Measurements from ENCODE around the gene GALNT1.
"Not testable (repeated sequence)": the region's sequence is repeated elsewhere in the genome, so short reads cannot be mapped to it uniquely, and the experiment has no call there.

GALNT1 gene
- total RNA-seq = 133 to 362 (median 215) reads per million in 17 experiments

GRCh38 chr18:35581546-35581897 is at the start of gene GALNT1:
Gene GALNT1, plus strand, starts transcription at chr18:35581740. Its CDS starts 72,923 bp downstream, at chr18:35654663.
- DNase-seq = peak; percentile 19 to 76 (median 53)

- no peak for DNase-seq
Measured at GRCh38 chr18:35533916-35534405, 47.6 kb upstream of the GALNT1 start.

GRCh38 chr18:35535297-35535696 is 46.2 kb upstream of the GALNT1 start:
- DNase-seq = no peak

GRCh38 chr18:35542356-35542755 is 39.2 kb upstream of the GALNT1 start:
- DNase-seq = no peak

GRCh38 chr18:35547008-35547605 is 34.4 kb upstream of the GALNT1 start:
- DNase-seq = no peak

- peak in 2 of 4 experiments; percentile 7 to 8 for DNase-seq
Measured at GRCh38 chr18:35549564-35549963, 32.0 kb upstream of the GALNT1 start.

- no peak for DNase-seq
Measured at GRCh38 chr18:35553300-35553699, 28.2 kb upstream of the GALNT1 start.

GRCh38 chr18:35555538-35555937 is 26.0 kb upstream of the GALNT1 start:
- not testable (repeated sequence) for DNase-seq

- DNase-seq = no peak
Measured at GRCh38 chr18:35559867-35560266, 21.7 kb upstream of the GALNT1 start.

- peak in 2 of 4 experiments; percentile 22 to 39 for DNase-seq
Measured at GRCh38 chr18:35564795-35565453, 16.6 kb upstream of the GALNT1 start.

GRCh38 chr18:35566019-35566418 is 15.5 kb upstream of the GALNT1 start:
- no peak for DNase-seq

GRCh38 chr18:35570182-35570581 is 11.4 kb upstream of the GALNT1 start:
- no peak for DNase-seq

- DNase-seq = no peak
Measured at GRCh38 chr18:35571138-35571537, 10.4 kb upstream of the GALNT1 start.

GRCh38 chr18:35572644-35573043 is 8.9 kb upstream of the GALNT1 start:
- DNase-seq = no peak

- DNase-seq = no peak
Measured at GRCh38 chr18:35573531-35573930, 8.0 kb upstream of the GALNT1 start.

GRCh38 chr18:35576240-35576845 is 5.2 kb upstream of the GALNT1 start:
- not testable (repeated sequence) for DNase-seq

GRCh38 chr18:35577045-35577848 is 4.3 kb upstream of the GALNT1 start:
- DNase-seq = no peak

- no peak for DNase-seq
Measured at GRCh38 chr18:35578481-35578880, 3.1 kb upstream of the GALNT1 start.

- DNase-seq = no peak
Measured at GRCh38 chr18:35578936-35579335, 2.6 kb upstream of the GALNT1 start.

- DNase-seq = peak; percentile 65 to 85 (median 72)
Measured at GRCh38 chr18:35580701-35581539, 620 bp upstream of the GALNT1 start.

- peak; percentile 33 to 59 (median 49) for DNase-seq
Measured at GRCh38 chr18:35581898-35582641, 530 bp downstream of the GALNT1 start.

Measured in suppressor macrophage (primary cell).